HK-2 (cell line): ENCODE data around the gene PRKN.

Experiments used
- DNase-seq: peaks from one replicate; pipeline ENCODE4 v3.0.0-alpha.2; 2018; ENCODE audit not compliant: unreplicated experiment

PRKN gene

DNA sequence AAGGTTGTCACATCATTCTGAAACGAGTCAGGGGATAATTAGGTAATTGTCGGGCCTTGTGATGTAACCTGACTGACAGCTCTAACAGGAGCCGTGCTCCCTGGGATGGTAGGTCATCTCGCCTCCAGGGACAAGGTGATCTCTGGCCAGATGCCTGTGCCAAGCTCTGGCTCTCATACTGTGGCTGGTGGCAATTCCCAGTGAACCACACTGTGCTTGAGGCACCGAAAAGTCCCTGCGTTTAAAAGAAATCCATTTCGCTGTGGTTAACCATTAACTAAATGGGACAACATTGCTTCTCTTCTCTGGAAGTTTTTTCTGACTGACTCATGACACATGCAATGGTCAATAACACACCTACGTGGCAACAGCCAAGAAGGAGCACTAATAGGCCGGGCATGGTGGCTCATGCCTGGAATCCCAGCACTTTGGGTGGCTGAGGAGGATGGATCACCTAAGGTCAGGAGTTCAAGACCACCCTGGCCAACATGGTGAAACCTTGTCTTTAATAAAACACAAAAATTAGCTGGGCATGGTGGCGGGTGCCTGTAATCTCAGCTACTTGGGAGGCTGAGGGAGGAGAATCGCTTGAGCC is 669.2 kb downstream of the PRKN start:
- DNase-seq: peak; percentile 79

GRCh38 chr6:162056745-162057144 is 670.8 kb downstream of the PRKN start:
- DNase-seq: peak; percentile 88

- no peak for DNase-seq
Measured at GRCh38 chr6:162056061-162056460, 671.5 kb downstream of the PRKN start.

DNA sequence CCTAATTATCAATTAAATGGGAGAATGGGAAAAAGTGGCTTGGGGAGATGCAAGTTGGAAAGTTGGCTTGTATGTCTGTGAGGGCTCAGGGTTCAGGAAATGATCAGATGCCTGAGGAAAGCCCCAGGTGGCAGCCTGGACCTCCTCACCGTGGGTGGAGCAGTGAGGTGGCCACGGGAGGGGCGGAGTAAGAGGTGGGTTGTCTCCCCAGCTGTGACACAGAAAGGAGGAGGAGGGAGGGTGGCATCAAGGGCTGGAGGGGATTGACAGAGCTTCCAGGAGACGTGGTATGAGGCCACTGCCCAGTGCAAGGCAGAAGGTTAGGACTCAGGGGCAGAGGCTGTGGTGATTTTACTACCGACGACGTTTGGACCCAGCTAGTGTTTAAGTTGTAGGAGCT is 672.2 kb downstream of the PRKN start:
- peak; percentile 62 for DNase-seq

DNA sequence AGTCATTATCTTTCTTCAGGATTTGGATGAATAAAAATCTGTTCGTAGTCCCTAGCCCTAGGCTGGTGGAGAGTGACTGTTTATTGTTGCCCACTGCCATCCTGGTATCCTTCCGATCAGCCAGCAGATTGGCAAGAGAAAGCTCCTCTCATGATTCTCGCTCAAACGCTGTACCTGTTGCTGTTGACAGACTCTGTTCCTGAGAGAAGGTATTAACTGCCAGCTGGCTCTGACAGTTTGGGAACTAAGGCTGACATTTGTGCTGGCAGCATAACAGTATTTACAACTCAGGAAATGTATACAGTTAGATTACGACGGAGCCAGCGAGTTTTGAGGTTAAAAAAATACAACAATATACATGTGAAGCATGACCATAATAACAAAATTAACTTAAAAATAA is 674.5 kb downstream of the PRKN start:
- no peak for DNase-seq

DNA sequence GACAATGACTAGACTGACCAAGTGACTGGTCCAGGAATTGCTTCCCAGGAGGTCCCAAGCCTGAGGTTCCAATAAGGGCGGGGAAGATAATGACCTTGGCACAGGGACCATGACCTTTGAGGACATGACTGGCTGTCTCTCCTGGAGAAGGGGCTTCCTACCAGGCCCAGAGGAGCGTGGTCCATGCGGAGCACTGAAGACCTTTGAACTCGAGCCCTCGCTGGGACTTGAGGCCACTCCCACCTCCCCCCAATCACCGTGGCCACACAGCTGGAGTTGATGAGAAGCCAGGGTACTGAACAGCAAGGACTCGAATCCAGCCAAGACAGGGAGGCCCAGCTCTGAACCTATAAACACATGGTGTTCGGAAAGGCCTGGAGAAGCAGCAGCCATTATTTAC is 677.0 kb downstream of the PRKN start:
- DNase-seq: no peak

DNA sequence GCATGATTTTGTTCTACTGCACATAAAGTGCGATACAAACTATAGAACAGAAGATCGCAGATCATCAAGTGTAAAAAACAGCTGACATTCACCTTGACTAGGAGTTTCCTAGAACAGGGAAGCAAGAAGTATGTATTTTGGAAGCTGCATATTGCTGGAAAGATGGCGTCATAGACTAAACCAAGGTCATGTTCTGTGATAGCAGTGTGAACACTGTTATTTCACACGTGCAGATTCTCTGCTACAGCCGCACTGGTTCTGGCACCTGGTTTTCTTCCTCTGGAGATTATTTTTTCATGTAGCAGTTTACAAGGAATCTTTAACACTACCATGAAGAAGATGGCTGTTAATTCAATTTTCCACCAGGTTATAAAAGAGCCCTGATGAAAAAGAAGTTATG is 681.2 kb downstream of the PRKN start:
- no peak for DNase-seq

DNA sequence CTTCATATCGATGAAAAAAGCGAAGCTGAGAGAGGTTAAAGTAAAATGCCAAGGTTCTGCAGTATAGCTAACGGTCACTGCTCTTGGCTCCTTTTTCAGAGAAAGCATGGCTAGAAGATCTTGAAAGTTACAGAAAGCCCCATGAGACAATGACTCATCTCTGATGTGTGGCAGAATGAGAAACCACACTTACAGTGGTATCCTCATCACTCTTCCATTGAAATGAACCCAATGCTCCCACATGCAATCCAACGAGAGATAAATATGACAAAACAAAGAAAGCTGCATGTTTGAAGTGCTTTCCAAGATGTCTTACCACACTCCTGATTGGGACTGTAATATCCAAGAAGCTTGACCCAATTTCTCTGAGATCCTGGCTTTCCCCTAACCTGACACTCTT is 694.9 kb downstream of the PRKN start:
- DNase-seq: no peak

GRCh38 chr6:162029873-162030576 is 697.5 kb downstream of the PRKN start:
- no peak for DNase-seq

DNA sequence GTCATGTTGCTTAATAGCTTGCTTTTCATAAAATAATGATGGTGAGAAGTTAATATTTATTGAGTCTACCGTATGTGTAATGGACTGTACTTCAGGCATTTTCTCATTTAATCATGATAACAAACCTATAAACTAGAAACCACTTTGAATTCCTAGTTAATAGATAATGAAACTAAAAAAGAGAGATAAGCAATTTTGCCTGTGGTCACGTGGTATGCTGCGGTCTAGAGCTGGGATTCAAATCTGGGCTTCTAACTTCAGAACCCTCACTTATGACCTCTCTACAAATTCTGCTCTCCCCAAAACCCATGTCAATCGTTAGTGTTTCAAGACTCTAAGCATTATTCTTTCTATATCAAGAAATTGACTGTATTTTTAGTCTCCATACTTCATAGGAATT is 700.7 kb downstream of the PRKN start:
- DNase-seq: no peak

DNA sequence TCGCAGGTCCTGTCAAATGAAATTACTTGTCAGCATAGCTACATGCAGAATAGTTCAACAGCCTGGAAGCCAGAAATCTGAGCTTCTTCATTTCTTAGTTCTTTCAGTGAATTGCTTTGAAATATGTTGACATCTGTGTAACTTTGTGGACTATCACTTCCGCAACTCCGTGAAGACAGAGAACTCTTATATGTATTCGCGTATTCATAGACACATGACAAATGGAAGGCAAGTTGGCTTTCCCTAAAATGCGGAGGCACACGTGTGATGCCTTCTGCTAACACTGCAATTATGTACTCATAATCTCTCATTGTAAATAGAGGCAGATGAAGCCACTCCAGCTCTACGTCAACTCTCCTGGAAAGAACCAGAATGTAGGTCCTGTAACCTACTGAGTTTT is 701.5 kb downstream of the PRKN start:
- no peak for DNase-seq

DNA sequence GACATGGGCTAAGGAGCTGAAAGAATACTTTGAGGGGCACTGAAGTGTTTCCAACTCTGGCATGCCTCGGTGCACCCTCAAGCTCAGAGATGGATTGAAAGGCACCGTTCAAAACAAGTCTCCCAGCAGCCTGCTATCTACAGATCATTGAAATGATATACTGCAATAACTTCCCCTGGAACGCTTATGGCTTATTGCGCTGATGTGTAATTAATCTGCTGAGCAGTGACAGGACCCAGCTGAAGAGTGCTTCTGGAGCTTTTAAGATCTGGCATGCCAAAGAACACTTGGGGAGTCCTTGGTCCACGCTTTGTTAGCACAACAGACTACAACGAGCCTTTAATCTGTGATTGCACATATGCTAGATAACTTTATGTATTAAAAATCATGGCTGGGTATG is 708.2 kb downstream of the PRKN start:
- no peak for DNase-seq

- DNase-seq: no peak
Measured at GRCh38 chr6:162017536-162017935, 710.0 kb downstream of the PRKN start.

DNA sequence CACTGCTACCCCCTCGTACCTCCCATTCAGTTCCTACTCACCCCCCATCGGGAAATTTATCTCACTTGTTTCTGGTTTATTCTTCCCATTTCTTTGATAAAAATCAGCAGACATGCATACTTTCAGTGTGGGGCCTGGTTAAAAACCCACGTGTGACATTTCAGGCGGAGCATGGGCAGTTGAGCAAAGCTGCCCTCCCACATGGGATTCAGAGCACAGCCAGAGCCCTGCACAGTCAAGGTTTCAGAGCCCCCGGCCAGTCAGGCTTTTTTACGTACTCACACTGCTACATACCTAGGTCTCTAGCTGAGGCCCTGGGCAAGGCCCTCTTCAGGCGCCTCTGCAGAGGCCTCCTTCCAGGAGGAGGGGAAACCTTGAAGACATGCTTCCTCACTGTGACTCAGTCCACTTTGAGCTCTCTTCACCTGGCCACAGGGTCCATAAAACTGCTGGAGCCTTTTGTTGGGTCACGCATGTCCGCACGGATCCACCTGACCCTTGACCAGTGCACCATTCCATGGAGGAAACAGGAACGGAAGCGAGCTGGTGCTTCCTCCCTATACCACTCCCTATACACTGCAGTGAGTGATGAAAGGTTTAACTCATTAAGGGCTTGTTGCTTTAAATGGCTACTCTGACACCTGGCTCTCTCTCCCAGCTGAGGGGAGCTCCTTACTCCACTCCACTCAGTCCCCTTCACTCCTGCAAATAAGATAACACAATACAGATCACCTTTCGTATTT is 713.3 kb downstream of the PRKN start:
- peak; percentile 17 for DNase-seq

DNA sequence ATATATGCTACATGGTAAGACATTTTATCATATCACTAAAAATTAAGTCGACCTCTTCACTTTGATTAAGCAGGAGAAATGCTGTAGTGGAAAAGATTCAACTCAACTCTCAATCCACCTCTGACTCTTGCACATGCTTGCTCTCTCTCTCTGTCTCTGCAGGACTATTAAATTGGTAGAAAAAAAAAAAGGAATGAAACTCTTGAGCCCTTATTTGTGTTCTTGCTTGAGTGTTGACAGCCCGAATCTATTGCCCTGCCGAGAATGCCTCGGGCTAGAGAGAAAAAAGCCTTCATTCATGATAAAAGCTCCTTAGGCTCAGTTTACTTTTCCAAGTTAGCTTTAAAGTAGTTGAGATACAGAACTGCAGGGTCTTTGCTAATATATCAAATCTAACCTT is 722.2 kb downstream of the PRKN start:
- no peak for DNase-seq

- DNase-seq: no peak
Measured at GRCh38 chr6:161996783-161997182, 730.8 kb downstream of the PRKN start.

GRCh38 chr6:161985876-161986423 is 741.6 kb downstream of the PRKN start:
- no peak for DNase-seq

GRCh38 chr6:161984713-161985112 is 742.9 kb downstream of the PRKN start:
- DNase-seq: no peak

GRCh38 chr6:161976553-161976952 is 751.0 kb downstream of the PRKN start:
- no peak for DNase-seq

GRCh38 chr6:161973064-161973463 is 754.5 kb downstream of the PRKN start:
- no peak for DNase-seq

DNA sequence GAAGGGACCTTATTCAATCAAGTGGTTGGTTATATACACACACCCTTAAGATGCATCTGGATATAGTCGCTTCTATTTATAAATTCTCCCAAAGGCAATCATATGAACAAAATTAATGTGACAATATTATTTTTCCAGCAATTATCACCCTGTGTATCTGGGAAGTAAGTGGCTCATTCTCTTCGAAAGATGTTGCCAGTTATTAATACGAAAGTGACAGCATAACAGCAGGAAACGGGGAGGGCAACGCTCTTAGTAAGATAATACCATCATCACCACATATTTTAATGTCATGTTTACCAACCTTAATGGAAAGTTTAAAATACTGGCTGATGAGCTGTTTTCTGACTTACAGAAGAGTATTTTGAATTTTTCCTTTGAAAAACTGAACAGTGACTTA is 756.5 kb downstream of the PRKN start:
- DNase-seq: no peak

GRCh38 chr6:161963634-161964234 is 763.8 kb downstream of the PRKN start:
- no peak for DNase-seq
